Activated CD4-positive, alpha-beta T cell treated with anti-CD3 and anti-CD28 coated beads, Interleukin-10, Interleukin-2, amounts not matched to agents 100 ng/mL and 50 ng/mL, durations not matched to agents 16 hours and 8 hours (primary cell): ENCODE data around the gene NYAP2.

ENCODE experiments used
- DNase-seq: peaks from one replicate; pipeline ENCODE4 v3.0.0-alpha.2; 2020

The NYAP2 gene

GRCh38 chr2:225569995-225570394 is 170.5 kb downstream of the NYAP2 start:
- no peak for DNase-seq

GRCh38 chr2:225573603-225574002 is 174.1 kb downstream of the NYAP2 start:
- no peak for DNase-seq

GRCh38 chr2:225574582-225575138 is 175.2 kb downstream of the NYAP2 start:
- no peak for DNase-seq

- DNase-seq, result no peak
These were observed 181.6 kb downstream of the NYAP2 start for GRCh38 chr2:225581135-225581534.

- no peak for DNase-seq
These were observed 182.4 kb downstream of the NYAP2 start for GRCh38 chr2:225581906-225582305.

- no peak for DNase-seq
These were observed 183.0 kb downstream of the NYAP2 start for GRCh38 chr2:225582355-225583116.

- no peak for DNase-seq
These were observed 185.3 kb downstream of the NYAP2 start for GRCh38 chr2:225584796-225585195.

- no peak for DNase-seq
These were observed 191.4 kb downstream of the NYAP2 start for GRCh38 chr2:225590932-225591331.

- DNase-seq, result no peak
These were observed 198.4 kb downstream of the NYAP2 start for GRCh38 chr2:225597911-225598310.

GRCh38 chr2:225598426-225598825 is 198.9 kb downstream of the NYAP2 start:
- DNase-seq, result no peak

- DNase-seq, result no peak
These were observed 199.4 kb downstream of the NYAP2 start for GRCh38 chr2:225598897-225599296.

GRCh38 chr2:225599856-225600255 is 200.3 kb downstream of the NYAP2 start:
- no peak for DNase-seq

- no peak for DNase-seq
These were observed 200.9 kb downstream of the NYAP2 start for GRCh38 chr2:225600444-225600843.

GRCh38 chr2:225600865-225601264 is 201.4 kb downstream of the NYAP2 start:
- DNase-seq, result no peak

- DNase-seq, result no peak
These were observed 202.7 kb downstream of the NYAP2 start for GRCh38 chr2:225602205-225602604.

- no peak for DNase-seq
These were observed 208.6 kb downstream of the NYAP2 start for GRCh38 chr2:225608136-225608535.

GRCh38 chr2:225612636-225613035 is 213.1 kb downstream of the NYAP2 start:
- no peak for DNase-seq

GRCh38 chr2:225614915-225615314 is 215.4 kb downstream of the NYAP2 start:
- DNase-seq, result no peak

- DNase-seq, result no peak
These were observed 216.0 kb downstream of the NYAP2 start for GRCh38 chr2:225615514-225615913.

GRCh38 chr2:225616372-225616771 is 216.9 kb downstream of the NYAP2 start:
- DNase-seq, result no peak

- no peak for DNase-seq
These were observed 217.3 kb downstream of the NYAP2 start for GRCh38 chr2:225616848-225617247.

GRCh38 chr2:225620227-225620626 is 220.7 kb downstream of the NYAP2 start:
- no peak for DNase-seq

- no peak for DNase-seq
These were observed 231.5 kb downstream of the NYAP2 start for GRCh38 chr2:225630824-225631533.

- DNase-seq, result no peak
These were observed 232.8 kb downstream of the NYAP2 start for GRCh38 chr2:225632351-225632750.
